MM.1S (cell line): ENCODE results near the gene EXOC6.

Experiments used
- EZH2 ChIP-seq: fragments of 300-600 bp; sonication (generic); optimal IDR thresholded peaks from 2 replicates; pipeline ENCODE3; 2017; ENCODE audit warnings: low read depth, mild to moderate bottlenecking, antibody characterized with exemption, low read length, mixed read lengths
- EZH2phosphoT487 ChIP-seq: fragments of 300-600 bp; sonication (generic); IDR thresholded peaks from 2 replicates; pipeline ENCODE4 v1.6.1; 2018; ENCODE audit warnings: antibody characterized with exemption, low read length
- TF ChIP-seq, protein P1 (sequence below): fragments of 300-600 bp; sonication (generic); IDR thresholded peaks from 2 replicates; pipeline ENCODE4 v1.5.1; 2016; ENCODE audit warnings: antibody characterized with exemption, low read length, mixed read lengths

- TF ChIP-seq, protein P1, sequence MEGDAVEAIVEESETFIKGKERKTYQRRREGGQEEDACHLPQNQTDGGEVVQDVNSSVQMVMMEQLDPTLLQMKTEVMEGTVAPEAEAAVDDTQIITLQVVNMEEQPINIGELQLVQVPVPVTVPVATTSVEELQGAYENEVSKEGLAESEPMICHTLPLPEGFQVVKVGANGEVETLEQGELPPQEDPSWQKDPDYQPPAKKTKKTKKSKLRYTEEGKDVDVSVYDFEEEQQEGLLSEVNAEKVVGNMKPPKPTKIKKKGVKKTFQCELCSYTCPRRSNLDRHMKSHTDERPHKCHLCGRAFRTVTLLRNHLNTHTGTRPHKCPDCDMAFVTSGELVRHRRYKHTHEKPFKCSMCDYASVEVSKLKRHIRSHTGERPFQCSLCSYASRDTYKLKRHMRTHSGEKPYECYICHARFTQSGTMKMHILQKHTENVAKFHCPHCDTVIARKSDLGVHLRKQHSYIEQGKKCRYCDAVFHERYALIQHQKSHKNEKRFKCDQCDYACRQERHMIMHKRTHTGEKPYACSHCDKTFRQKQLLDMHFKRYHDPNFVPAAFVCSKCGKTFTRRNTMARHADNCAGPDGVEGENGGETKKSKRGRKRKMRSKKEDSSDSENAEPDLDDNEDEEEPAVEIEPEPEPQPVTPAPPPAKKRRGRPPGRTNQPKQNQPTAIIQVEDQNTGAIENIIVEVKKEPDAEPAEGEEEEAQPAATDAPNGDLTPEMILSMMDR = no peak
- no peak for TF ChIP-seq EZH2
- no peak for TF ChIP-seq EZH2phosphoT487
Measured at GRCh38 chr10:93071177-93071472, 222.8 kb downstream of the EXOC6 start.
